IPS-NIHi7 (cell line): ENCODE measurements around the gene LIN7C.

Experiments used
- DNase-seq: peaks from one replicate; pipeline ENCODE4 v3.0.0; 2012; ENCODE audit warnings: mixed read lengths; ENCODE audit errors: extremely low spot score

Gene LIN7C

DNA sequence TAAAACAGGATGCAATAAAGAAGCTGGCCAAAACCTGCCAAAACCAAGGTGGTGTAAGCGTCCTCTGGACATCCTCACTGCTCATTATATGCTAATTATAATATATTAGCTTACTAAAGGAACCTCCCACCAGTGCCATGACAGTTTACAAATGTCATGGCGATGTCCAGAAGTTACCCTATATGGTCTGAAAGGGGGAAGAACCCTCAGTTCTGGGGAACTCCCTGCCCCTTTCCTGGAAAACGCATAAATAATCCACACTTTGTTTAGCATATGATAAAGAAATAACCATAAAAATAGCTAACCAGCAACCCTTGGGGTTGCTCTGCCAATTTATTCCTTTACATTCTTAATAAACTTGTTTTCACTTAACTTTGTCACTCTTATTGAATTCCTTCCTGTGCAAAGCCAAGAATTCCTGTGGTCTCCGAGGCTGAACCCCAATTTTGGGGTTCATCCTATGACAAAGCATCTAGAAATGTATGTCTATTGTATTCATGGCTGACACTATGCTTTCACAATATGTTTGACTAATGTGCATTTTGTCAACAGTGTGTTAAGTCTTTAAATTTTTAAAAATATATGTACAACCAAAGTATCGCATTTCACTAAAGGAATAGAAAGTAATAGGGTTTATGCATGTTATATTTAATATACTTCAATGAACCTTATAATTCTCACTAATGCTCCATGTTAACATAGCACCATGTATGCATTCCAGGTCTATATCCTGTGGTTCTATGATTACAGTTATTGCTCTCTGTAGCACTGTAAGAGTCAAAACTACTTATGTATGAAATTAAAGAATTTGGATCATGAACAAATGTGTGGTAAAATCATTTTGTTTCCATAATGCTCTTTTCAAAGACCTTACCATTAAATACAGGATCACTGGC, 59.0 kb downstream of the LIN7C start:
- no peak for DNase-seq

DNA sequence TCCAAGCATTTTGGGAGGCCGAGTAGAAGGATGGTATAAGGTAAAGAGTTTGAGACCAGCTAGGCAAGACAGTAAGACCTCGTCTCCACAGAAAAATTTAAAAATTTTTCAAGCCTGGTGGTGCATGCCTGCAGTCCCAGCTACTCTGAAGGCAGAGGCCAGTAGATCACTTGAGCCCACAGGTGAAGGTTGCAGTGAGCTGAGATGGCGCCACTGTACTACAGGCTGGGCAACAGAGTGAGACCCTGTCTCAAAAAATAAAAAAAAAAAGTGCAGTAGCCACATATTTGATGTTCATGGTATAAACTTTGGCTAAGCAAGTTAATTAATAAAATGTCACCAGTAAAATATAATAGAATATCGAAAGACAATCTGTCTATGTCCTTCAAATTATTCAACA, 60.9 kb downstream of the LIN7C start:
- DNase-seq: no peak

DNA sequence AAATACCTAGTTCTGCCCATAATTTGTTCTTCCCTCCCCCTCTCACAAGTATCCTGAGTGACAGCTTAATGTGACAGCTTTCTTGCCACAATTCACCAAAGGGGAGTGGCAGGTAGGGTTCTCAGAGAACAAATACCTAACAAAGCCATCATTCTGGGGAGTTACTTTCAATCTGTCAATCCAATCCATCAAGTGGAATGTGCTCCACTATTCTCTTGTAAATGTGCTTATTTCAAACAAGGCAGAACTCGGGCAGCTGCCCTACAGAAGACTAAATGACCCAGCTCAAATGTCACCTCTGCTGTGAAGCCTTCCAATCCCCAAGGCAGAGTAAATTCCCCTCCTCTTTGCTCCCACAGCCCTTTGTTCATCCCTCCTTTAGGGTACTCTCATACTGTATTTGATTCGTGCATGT, 61.8 kb downstream of the LIN7C start:
- DNase-seq: peak; percentile 65
